HUES6 (cell line): Measurements from ENCODE around the gene SRSF7.
"Not testable (repeated sequence)": the region's sequence is repeated elsewhere in the genome, so short reads cannot be mapped to it uniquely, and the experiment has no call there.

Experiments
- H3K27ac ChIP-seq: 2 replicates; pipeline ENCODE4 v1.7.0; 2013; ENCODE audit warnings: low read depth, mild to moderate bottlenecking, low read length, inconsistent platforms
- H3K27me3 ChIP-seq: 2 replicates; pipeline ENCODE4 v1.6.1; 2013; ENCODE audit warnings: low read length; ENCODE audit not compliant: control insufficient read depth, insufficient read depth
- H3K36me3 ChIP-seq: 2 replicates; pipeline ENCODE4 v1.6.1; 2013; ENCODE audit warnings: low read length; ENCODE audit not compliant: control insufficient read depth, insufficient read depth
- H3K4me1 ChIP-seq: 2 replicates; pipeline ENCODE4 v1.6.1; 2013; ENCODE audit warnings: low read length; ENCODE audit not compliant: control insufficient read depth, insufficient read depth
- H3K4me3 ChIP-seq: 2 replicates; pipeline ENCODE4 v1.5.1; 2013; ENCODE audit warnings: low read depth, low read length
- H3K9ac ChIP-seq: one replicate; pipeline ENCODE4 v1.6.1; 2013; ENCODE audit warnings: mild to moderate bottlenecking, low read length
- H3K9me3 ChIP-seq: 2 replicates; pipeline ENCODE4 v1.6.1; 2013; ENCODE audit warnings: low read depth, low read length; ENCODE audit not compliant: control insufficient read depth, insufficient read depth

Gene SRSF7

DNA sequence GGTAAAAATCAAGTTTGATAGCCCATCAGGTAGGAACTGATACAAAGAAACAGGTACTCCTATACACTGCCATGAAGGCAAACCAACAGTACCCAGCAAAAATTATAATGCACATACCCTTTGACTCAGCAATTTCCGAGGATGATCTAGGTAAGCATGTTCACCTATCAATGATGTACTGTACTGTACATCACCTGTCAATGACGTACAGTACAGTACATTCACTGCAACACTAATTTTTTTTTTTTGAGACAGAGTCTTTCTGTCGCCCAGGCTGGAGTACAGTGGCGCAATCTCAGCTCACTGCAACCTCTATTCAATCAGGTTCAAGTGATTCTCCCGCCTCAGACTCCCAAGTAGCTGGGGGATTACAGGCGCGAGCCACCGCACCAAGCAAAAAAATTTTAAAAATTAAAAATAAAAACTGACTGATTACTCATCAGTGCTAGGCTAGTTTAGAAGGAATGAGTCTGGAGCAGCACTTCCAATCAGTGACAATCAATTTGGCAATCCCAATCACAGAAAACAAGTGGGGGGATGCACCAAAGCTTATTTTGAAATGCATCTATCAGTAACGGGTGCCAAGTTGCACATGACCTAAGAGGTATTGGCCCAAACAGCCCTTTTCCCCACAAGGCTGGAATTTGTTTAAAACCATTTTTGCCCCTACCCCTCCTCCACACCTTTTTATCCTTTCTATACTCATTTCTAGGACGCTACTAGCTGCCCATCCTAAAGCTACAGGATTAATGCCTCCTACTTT is 8.2 kb downstream of the SRSF7 start:
- H3K27me3 ChIP-seq = no peaks in the 10 kb centered on the region
- no peak overlapping the region for H3K9ac ChIP-seq
- H3K4me3 ChIP-seq = no peak overlapping the region
- H3K27ac ChIP-seq = no peak overlapping the region
- no peaks in the 10 kb centered on the region for H3K4me1 ChIP-seq
- H3K36me3 ChIP-seq = peaks cover 84% of the 10 kb centered on the region
- no peaks in the 10 kb centered on the region for H3K9me3 ChIP-seq

GRCh38 chr2:38740851-38741731 is 10.1 kb downstream of the SRSF7 start:
- Histone ChIP-seq H3K9ac (no peak overlapping the region), H3K27ac (no peak overlapping the region), H3K36me3 (peaks cover 70% of the 10 kb centered on the region), H3K4me3 (no peak overlapping the region), H3K4me1 (peaks cover 3% of the 10 kb centered on the region; the same call in 1 of the 2 replicates), H3K9me3 (no peaks in the 10 kb centered on the region), H3K27me3 (no peaks in the 10 kb centered on the region)

- no peak overlapping the region for H3K4me3 ChIP-seq
- no peaks in the 10 kb centered on the region for H3K9me3 ChIP-seq
- peaks cover 3% of the 10 kb centered on the region; the same call in 1 of the 2 replicates for H3K4me1 ChIP-seq
- H3K27me3 ChIP-seq = no peaks in the 10 kb centered on the region
- H3K9ac ChIP-seq = no peak overlapping the region
- no peak overlapping the region for H3K27ac ChIP-seq
- H3K36me3 ChIP-seq = peaks cover 62% of the 10 kb centered on the region
These were observed 11.6 kb downstream of the SRSF7 start for GRCh38 chr2:38739524-38739923.

DNA sequence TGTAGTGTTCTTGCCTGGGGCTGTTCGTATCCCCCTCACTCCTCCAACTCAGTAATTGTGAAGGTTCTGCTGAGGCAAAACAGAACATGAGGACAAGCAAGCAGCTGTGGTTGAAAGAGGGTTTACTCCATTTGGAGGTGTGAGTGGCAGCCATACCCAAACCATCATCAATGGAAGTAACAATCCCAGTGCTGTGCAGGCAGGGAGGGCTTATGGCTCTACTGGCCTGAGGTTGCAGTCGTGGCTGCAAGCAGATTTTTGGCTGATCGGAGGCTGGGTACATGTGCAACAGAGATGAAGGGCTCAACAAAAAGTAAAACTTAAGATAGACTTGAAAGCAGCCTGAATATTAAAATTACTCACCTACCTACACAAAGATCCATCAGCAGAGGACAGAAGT is 13.2 kb downstream of the SRSF7 start:
- Histone ChIP-seq H3K4me3 (no peak overlapping the region), H3K9me3 (no peaks in the 10 kb centered on the region), H3K9ac (no peak overlapping the region), H3K27me3 (no peaks in the 10 kb centered on the region), H3K4me1 (peaks cover 3% of the 10 kb centered on the region; the same call in 1 of the 2 replicates), H3K27ac (no peak overlapping the region), H3K36me3 (peaks cover 58% of the 10 kb centered on the region)

DNA sequence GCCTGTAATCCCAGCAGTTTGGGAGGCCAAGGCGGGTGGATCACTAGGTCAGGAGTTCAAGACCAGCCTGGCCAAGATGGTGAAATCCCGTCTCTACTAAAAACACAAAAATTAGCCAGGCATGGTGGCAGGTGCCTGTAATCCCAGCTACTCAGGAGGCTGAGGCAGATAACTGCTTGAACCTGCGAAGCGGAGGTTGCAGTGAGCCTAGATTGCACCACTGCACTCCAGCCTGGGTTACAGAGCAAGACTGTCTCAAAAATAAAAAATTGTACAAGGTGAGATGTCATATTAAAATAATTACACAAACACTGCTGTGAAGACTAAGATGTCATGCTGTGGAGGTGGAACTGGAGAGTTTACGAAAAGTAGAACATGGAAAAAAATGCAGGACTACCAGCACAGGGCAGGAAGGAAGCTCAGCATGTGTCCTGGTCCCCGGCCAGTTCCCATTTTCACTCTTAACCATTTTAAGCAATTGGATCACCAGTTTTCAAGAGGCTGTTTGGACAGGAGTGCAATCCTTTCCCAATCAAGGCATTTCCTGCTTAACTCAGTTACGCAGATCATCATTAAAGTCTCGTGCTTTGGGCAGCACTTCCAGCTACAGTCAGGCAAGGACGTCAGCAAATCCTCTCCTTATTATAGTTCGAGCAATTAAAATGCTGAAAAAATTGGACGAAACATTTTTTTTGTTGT is 14.0 kb downstream of the SRSF7 start:
- H3K36me3 ChIP-seq = peaks cover 56% of the 10 kb centered on the region
- not testable (repeated sequence) for H3K27ac ChIP-seq, H3K4me3 ChIP-seq, H3K9ac ChIP-seq, H3K27me3 ChIP-seq, H3K4me1 ChIP-seq, H3K9me3 ChIP-seq

- Histone ChIP-seq H3K36me3 (peaks cover 53% of the 10 kb centered on the region), H3K9me3 (no peaks in the 10 kb centered on the region), H3K27ac (no peak overlapping the region; the same call in 1 of the 2 replicates), H3K27me3 (no peaks in the 10 kb centered on the region), H3K4me3 (no peak overlapping the region), H3K4me1 (peaks cover 3% of the 10 kb centered on the region; the same call in 1 of the 2 replicates), H3K9ac (no peak overlapping the region)
These were observed 15.2 kb downstream of the SRSF7 start for GRCh38 chr2:38735999-38736320.

DNA sequence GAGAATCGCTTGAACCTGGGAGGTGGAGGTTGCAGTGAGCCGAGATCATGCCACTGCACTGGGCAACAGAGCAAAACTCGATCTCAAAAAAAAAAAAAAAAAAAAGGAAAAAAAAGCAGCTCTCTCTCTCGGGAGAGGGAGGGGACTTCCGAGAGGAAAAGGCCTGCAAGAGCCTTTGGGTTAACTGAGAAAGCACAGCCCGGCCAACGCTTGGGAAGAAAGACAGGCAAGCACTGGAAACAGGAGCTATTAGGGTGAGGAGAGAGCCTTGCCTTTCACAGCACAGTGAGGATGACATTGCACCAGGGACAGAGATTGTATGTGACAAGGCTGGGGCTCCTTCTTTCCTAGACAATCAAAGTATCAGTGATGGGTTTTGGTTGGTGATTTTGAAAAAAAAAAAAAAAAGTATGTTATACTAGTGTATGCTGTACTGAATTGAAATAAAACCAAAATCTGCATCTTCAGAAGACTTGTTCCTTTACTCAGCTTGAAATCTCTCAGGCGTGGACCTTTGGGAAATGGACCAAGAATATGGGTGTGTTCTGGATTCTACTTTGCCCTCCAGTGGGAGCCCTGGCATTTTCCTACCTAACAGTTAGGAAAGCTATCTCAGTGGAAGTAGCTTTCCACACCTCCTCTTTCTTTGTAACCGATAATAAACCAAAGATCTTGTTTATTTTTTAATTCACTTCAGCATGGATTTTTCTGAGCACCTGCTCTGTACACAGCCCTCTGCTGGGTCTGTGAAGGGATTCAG is 16.7 kb downstream of the SRSF7 start:
- Histone ChIP-seq H3K36me3 (peaks cover 56% of the 10 kb centered on the region), H3K4me1 (peaks cover 3% of the 10 kb centered on the region; the same call in 1 of the 2 replicates)

GRCh38 chr2:38733300-38733971 is 17.7 kb downstream of the SRSF7 start:
- H3K9ac ChIP-seq = no peak overlapping the region
- H3K27ac ChIP-seq = no peak overlapping the region
- H3K9me3 ChIP-seq = no peaks in the 10 kb centered on the region
- peaks cover 3% of the 10 kb centered on the region; the same call in 1 of the 2 replicates for H3K4me1 ChIP-seq
- no peak overlapping the region for H3K4me3 ChIP-seq
- peaks cover 51% of the 10 kb centered on the region for H3K36me3 ChIP-seq
- no peaks in the 10 kb centered on the region for H3K27me3 ChIP-seq

More for the DNA sequence above, 16.7 kb downstream of the SRSF7 start:
- H3K27ac ChIP-seq = no peak overlapping the region
- H3K9me3 ChIP-seq = no peaks in the 10 kb centered on the region
- H3K27me3 ChIP-seq = no peaks in the 10 kb centered on the region
- H3K9ac ChIP-seq = no peak overlapping the region
- no peak overlapping the region for H3K4me3 ChIP-seq

- H3K36me3 ChIP-seq = peaks cover 42% of the 10 kb centered on the region
These were observed 19.4 kb downstream of the SRSF7 start for GRCh38 chr2:38731684-38732221.

GRCh38 chr2:38731090-38731489 is 20.1 kb downstream of the SRSF7 start:
- H3K4me3 ChIP-seq = no peak overlapping the region
- H3K9me3 ChIP-seq = no peaks in the 10 kb centered on the region
- no peaks in the 10 kb centered on the region for H3K4me1 ChIP-seq
- no peak overlapping the region for H3K9ac ChIP-seq
- no peak overlapping the region for H3K27ac ChIP-seq
- peaks cover 42% of the 10 kb centered on the region for H3K36me3 ChIP-seq
- H3K27me3 ChIP-seq = no peaks in the 10 kb centered on the region

More at GRCh38 chr2:38731684-38732221, 19.4 kb downstream of the SRSF7 start:
- Histone ChIP-seq H3K4me1 (no peaks in the 10 kb centered on the region), H3K27ac (no peak overlapping the region), H3K27me3 (no peaks in the 10 kb centered on the region), H3K9ac (no peak overlapping the region), H3K9me3 (no peaks in the 10 kb centered on the region), H3K4me3 (no peak overlapping the region)
